Measurements from ENCODE around the gene SGCD. TPM values are rescaled to one million over a fixed set of nuclear protein-coding genes. Genes with fewer than 3 reads are reported as not detected.

SGCD gene
- 75.3 and 104 TPM in 2 replicates for total RNA-seq
- 65.8 TPM for polyA plus RNA-seq (2012)

- DNase-seq (ENCODE audit: low read depth) = peak; percentile 92
These were observed at the start of gene SGCD for GRCh38 chr5:156326718-156327259. Gene SGCD (plus strand): TSS chr5:156327164.

- DNase-seq (ENCODE audit: low read depth) = no peak
These were observed 49.7 kb upstream of the SGCD start for GRCh38 chr5:156277290-156277689.

- no peak for DNase-seq (ENCODE audit: low read depth)
These were observed 31.5 kb upstream of the SGCD start for GRCh38 chr5:156295431-156295830.

DNA sequence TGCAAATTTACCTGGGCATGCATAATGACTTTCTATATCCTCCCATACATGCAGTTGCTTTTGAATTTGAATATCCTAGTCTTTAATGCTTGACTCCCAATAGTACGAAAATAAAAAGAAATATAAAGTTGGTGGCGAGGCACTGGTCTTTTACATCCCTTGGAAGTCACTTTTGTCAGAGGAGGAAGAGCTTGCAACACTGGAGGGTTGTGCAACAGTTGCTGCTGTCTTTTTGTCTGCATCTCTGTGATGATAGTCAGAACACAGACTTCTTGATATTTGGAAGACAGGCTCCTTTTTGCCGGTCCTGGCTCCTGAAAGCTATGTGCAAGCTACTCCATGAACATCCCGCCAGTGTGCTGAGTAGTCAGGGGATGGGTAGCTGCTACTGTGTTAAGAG, 16.8 kb upstream of the SGCD start:
- no peak for DNase-seq (ENCODE audit: low read depth)

GRCh38 chr5:156312897-156313694, 13.9 kb upstream of the SGCD start:
- DNase-seq (ENCODE audit: low read depth) = no peak

- DNase-seq (ENCODE audit: low read depth) = no peak
These were observed 12.5 kb upstream of the SGCD start for GRCh38 chr5:156314416-156314815.

DNA sequence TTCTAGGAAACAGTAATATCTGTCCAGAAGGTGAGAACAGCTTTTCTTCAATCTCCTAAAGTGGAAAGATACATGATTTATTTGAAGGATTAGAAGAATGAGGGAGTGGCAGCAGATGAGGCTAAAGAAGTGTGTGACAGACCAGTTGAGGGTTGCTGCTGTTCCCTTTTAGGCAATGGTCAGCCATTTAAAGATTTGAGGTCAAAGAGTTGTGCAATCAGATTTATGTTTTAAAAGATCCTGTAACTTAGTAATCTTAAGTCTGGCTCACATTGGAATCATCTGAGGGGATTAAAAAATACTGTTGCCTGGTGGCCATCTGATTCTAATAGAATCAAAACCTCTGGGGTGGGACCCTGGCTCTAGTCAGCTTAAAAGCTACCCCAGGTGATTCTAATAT, 4.3 kb upstream of the SGCD start:
- DNase-seq (ENCODE audit: low read depth) = no peak

- DNase-seq (ENCODE audit: low read depth) = peak; percentile 36
These were observed 332 bp downstream of the SGCD start for GRCh38 chr5:156327296-156327695.

GRCh38 chr5:156328161-156328560, 1.2 kb downstream of the SGCD start:
- peak; percentile 72 for DNase-seq (ENCODE audit: low read depth)

GRCh38 chr5:156328766-156329165, 1.8 kb downstream of the SGCD start:
- peak; percentile 74 for DNase-seq (ENCODE audit: low read depth)

- peak; percentile 96 for DNase-seq (ENCODE audit: low read depth)
These were observed 2.2 kb downstream of the SGCD start for GRCh38 chr5:156329171-156329611.

DNA sequence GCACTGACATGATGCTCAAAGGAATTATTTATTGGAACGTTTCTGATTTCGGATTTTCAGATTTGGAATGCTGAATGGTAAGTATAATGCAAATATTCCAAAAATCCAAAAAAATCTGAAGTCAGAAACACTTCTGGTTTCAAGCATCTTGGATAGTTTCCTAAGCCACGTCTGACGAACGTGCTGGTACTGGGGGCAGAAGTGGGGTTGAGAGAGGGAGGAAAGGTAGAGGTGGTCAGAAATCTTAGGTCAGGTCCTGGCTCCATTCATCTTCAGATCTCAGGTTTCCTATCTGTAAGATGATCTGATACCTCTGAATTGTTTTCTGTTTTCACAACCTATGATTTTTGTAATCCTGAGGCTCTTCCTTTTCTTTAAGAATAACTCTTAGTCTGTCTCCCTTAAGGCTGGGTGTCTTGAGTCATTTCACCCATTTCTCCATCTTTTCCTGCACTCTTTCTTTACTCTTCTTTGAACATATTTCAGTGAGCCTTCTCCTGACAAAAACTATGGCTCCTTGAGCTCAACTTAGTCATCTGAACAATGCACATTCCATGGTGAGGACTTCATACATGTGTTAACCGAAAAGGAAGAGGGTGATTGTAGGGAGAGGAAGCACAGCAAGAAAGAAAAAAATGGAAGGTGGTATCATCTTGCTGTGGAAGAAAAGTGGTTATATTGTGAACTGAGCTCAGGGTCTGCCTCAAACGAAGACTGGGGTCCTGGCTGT, 3.3 kb downstream of the SGCD start:
- peak; percentile 27 for DNase-seq (ENCODE audit: low read depth)

DNA sequence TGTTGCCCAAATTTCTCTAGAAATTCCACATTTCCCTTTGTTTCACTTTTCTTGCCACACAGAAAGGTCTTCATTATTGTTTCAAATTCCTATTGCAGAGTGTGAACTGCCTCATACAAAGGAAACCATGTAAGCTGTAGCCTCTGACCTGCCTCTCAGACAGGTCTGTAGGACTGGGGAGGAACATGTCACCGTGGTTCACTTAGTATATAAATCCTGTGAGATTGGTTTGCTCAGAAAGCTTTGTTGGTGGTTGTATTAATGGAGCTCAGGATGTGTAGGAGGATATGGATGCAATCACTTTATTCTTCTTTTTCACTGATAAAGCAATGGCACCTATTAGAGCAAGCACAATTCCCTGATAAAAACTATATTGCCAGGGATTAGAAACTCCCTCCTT, 4.2 kb downstream of the SGCD start:
- no peak for DNase-seq (ENCODE audit: low read depth)

DNA sequence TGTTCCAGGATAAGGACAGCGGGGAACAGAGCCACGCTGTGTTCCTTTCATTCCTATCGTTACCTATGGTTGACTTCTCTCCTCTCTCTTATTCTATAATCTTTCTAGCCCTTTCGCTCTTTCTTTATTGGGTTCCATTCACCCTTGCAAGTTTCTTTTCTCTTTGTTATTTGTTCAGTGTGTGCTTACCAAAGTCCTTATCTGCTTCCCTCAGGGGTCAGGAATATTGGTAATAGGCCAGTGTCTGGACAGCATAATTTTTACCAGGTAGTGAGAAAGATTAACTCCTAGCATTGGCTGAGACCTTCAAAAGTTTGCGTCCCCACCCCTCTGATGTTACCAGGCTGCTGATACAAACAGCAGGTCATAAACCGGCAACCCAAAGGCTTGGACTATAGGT, 4.9 kb downstream of the SGCD start:
- no peak for DNase-seq (ENCODE audit: low read depth)

GRCh38 chr5:156332245-156332644, 5.3 kb downstream of the SGCD start:
- no peak for DNase-seq (ENCODE audit: low read depth)

DNA sequence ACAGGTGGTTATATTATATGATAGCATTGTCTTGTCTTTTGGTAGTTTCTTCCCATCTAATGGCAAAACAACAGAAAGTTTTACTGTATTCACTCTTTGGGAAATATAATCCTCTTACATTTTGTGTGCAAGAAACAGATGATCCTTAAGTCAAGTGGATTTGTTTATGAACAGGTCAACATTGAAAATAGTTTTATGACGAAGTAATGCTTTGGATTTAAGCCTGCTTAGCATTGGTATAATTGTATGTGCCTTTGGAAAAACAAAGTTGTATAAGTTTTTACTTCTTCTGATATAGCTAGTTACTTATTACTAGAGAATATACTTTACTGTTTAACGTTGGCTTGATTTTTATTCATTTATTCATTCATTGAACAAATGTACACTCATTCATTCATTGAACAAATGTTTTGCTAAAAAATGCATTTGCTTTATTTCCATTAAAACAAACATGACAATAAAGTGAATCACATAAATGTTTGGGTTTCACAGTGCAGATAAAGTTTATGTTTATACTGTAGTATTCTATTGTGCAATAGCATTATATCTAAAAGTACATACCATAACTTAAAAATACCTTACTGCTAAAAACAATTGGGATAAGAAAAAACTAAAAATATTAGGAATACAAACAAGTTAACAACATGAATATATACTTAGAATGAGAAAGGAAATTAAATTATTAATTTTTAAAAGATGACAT, 12.3 kb downstream of the SGCD start:
- DNase-seq (ENCODE audit: low read depth) = no peak

- no peak for DNase-seq (ENCODE audit: low read depth)
These were observed 13.9 kb downstream of the SGCD start for GRCh38 chr5:156340893-156341292.

DNA sequence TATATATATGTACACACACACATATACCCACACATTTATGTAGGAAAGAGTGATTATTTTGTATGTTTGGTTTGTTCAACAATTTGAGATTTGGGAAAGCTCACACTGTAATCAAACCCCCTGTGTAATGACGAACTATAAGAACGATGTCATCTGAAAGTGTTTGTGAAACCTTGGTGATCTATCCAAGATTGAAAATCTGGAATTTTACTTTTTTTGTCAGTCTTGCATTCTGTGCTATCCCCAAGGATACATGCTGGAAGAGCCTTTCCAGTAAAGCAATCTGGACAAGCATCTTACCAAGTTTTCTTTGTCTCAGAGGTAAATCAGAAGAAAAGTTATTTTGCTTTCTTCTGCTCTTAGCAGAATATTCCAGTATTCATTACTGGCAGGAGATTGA, 23.3 kb downstream of the SGCD start:
- no peak for DNase-seq (ENCODE audit: low read depth)

- DNase-seq (ENCODE audit: low read depth) = no peak
These were observed 24.5 kb downstream of the SGCD start for GRCh38 chr5:156351423-156351822.

DNA sequence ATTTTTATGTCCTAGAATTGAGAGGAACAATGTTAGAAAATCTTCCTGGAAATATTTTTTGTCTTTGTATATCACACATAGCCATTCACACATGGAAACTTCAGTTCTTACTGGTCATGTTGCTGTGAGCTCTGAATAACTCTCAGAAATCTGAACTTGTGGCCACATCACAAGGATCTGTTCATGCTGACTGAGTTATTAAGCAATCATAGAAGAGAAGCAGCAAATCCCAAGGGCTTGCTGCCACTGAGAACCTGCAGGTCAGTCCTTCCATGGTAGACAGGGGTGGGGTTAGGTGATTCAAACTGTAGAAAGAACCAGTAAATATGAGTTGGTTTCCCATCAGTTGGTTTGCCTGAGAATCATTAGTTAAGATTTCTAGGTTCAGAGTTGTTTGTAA, 27.6 kb downstream of the SGCD start:
- DNase-seq (ENCODE audit: low read depth) = peak; percentile 26

DNA sequence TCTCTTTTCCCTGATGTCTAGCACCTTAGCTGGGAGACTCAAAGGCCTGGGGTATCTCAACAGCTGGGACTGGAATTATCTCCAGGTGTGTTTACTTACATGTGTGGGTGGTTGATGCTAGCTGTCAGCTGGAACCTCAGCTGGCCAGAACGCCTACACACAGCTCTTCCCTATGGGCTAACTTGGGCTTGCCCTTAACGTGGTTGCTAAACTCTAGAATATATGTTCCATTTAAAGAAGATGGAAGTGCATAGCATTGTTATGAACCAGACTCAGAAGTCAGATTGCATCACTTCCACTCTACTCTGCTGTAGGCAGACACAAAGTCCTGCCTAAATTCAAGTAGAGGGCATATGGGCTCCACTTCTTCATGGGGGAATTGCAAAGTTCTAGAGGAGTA, 29.3 kb downstream of the SGCD start:
- DNase-seq (ENCODE audit: low read depth) = no peak

DNA sequence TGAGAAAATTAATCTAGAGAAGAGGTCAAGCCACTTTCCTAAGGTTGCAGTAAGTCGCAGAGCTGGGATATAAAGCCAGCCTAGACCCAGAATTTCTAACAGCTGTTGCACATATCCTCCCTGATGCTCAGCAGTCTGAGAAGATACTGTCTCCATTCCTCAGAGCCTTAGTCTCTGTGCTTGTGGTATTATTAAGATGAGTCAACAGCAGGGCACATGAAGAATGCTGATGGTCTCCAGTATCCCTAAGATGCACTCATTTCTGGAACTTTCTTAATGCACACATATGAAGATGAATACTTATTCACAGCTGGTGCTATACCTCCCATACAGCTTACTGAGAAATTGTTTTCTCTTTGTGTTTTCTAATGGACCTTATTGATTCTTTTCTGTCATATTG, 32.5 kb downstream of the SGCD start:
- peak; percentile 92 for DNase-seq (ENCODE audit: low read depth)
